ENCODE data around the gene NHSL1. TPM values are rescaled to one million over a fixed set of nuclear protein-coding genes. Genes with fewer than 3 reads are reported as not detected.

NHSL1 gene
- total RNA-seq, 1 donor from 2014 or later = 33.5 TPM

DNA sequence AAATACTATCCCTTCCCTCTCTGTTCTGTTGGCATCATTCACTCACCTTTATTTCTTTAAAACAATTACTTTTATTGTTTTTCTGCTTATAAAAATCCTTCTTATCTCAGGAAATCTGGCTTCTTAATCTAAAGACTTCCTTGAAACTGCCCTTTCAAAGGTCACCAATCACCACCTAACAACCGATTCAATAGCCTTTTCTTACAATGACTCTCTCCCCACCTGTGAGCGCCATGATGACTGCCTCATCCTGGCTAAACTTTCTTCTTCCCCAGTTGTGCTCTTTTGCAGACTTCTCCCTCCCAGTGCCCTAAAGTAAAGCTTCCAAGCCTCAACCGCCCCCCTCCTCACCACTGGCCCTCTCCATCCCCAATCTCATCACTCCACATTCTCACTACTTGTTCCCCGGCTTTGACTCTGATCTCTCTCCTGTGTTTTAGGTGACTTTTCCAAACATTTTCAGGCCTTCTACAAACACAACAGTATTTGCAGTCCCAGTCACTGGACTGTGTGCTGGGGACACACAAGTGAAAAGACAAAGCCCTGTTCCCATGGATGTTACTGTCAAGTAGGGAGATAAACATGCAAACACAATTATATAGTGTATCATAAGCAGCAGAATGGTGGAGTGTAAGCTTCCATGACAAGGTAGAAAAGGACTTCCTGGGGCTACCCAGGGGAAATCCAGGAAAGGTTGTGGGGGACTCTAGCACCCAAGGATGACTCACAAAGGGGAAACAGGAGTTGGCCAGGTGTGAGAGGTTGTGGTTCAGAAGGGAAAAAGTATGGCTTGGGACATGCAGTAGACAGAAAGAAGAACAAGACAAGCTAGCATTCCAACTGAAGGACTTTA is 12.8 kb downstream of the NHSL1 start:
- Histone ChIP-seq H3K9me3 (ENCODE audit: insufficient read depth, low read depth, low read length) (no peaks in the 10 kb centered on the region), H4K20me1 (ENCODE audit: insufficient read depth, low read length) (peaks cover 9% of the 10 kb centered on the region), H2AFZ (ENCODE audit: low read depth, low read length) (no peak overlapping the region), H3K4me3 (ENCODE audit: insufficient read depth, low read depth, low read length) (no peak overlapping the region), H3K4me2 (ENCODE audit: low read length) (no peak overlapping the region), H3K9ac (ENCODE audit: low read length) (no peak overlapping the region), H3K79me2 (ENCODE audit: insufficient read depth, low read length) (peaks cover 47% of the 10 kb centered on the region), H3K4me1 (ENCODE audit: insufficient read depth, low read length) (no peaks in the 10 kb centered on the region), H3K27ac (ENCODE audit: low read depth, low read length) (no peak overlapping the region), H3K36me3 (ENCODE audit: insufficient read depth, low read length) (no peaks in the 10 kb centered on the region), H3K27me3 (ENCODE audit: insufficient read depth, low read length) (no peaks in the 10 kb centered on the region)
- H3K36me3 Mint-ChIP-seq (ENCODE audit: low read depth, unreplicated experiment) = peaks cover 10% of the 10 kb centered on the region
- H3K4me1 Mint-ChIP-seq (ENCODE audit: low read depth, unreplicated experiment) = peaks cover 30% of the 10 kb centered on the region
- H3K9me3 Mint-ChIP-seq (ENCODE audit: unreplicated experiment) = no peaks in the 10 kb centered on the region
- no peak overlapping the region for H3K27ac Mint-ChIP-seq (ENCODE audit: unreplicated experiment)
- H3K4me3 Mint-ChIP-seq (ENCODE audit: unreplicated experiment) = no peak overlapping the region
- no peaks in the 10 kb centered on the region for H3K27me3 Mint-ChIP-seq (ENCODE audit: low read depth, unreplicated experiment)
- FAIRE-seq (no peak), DNase-seq (ENCODE audit: low read depth) (no peak)
- TF ChIP-seq CTCF (IDR thresholded peaks at IDR 0.05; ENCODE audit: insufficient read depth, low read depth, low read length) (no peak), EZH2 (IDR thresholded peaks at IDR 0.05; ENCODE audit: insufficient read depth, low read length) (no peak)

DNA sequence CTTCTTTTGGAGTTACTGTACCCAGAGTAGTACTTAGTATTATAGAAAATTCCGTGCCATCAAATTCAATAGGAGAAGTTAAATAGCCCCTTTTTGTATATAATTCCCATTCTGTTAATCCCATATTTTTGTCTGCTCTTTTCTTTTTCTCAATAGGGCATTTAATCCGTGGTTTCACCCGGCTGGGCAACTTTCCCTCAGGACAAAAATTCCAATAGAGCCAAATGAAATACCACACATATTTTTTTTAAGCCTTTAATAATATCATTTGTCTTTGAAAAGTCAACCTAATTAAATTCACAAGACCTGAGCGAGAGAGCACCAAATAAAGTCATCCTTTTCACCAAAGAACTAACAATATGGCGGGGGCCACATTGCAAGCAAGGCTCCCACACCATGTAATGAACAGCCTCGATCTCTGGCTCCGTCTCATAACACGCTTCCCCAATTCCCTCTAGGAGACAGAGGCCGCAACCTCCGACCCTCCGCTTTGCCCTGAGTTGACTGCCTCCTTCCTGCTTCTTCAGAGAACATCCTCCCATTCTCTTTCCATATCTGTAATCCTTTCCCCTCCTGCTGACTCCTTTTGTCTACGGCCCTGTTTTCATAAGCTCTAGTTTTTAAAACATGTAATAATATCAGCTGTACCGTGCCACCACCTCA is 13.6 kb downstream of the NHSL1 start:
- H3K4me3 Mint-ChIP-seq (ENCODE audit: unreplicated experiment) = peak overlapping the region; percentile 15
- no peak overlapping the region for H3K27ac ChIP-seq (ENCODE audit: low read depth, low read length)
- peaks cover 9% of the 10 kb centered on the region for H4K20me1 ChIP-seq (ENCODE audit: insufficient read depth, low read length)
- H3K27me3 Mint-ChIP-seq (ENCODE audit: low read depth, unreplicated experiment) = no peaks in the 10 kb centered on the region
- TF ChIP-seq CTCF (IDR thresholded peaks at IDR 0.05; ENCODE audit: insufficient read depth, low read depth, low read length) (no peak), EZH2 (IDR thresholded peaks at IDR 0.05; ENCODE audit: insufficient read depth, low read length) (no peak)
- H3K4me3 ChIP-seq (ENCODE audit: insufficient read depth, low read depth, low read length) = peak overlapping the region; percentile 30
- H2AFZ ChIP-seq (ENCODE audit: low read depth, low read length) = no peak overlapping the region
- peak overlapping the region; percentile 51 for H3K9ac ChIP-seq (ENCODE audit: low read length)
- H3K4me2 ChIP-seq (ENCODE audit: low read length) = peak overlapping the region; percentile 80
- H3K27me3 ChIP-seq (ENCODE audit: insufficient read depth, low read length) = no peaks in the 10 kb centered on the region
- H3K9me3 ChIP-seq (ENCODE audit: insufficient read depth, low read depth, low read length) = no peaks in the 10 kb centered on the region
- FAIRE-seq = no peak
- H3K4me1 Mint-ChIP-seq (ENCODE audit: low read depth, unreplicated experiment) = peaks cover 23% of the 10 kb centered on the region
- H3K4me1 ChIP-seq (ENCODE audit: insufficient read depth, low read length) = no peaks in the 10 kb centered on the region
- H3K27ac Mint-ChIP-seq (ENCODE audit: unreplicated experiment) = no peak overlapping the region
- DNase-seq (ENCODE audit: low read depth) = no peak
- peaks cover 41% of the 10 kb centered on the region for H3K79me2 ChIP-seq (ENCODE audit: insufficient read depth, low read length)
- H3K9me3 Mint-ChIP-seq (ENCODE audit: unreplicated experiment) = no peaks in the 10 kb centered on the region
- no peaks in the 10 kb centered on the region for H3K36me3 ChIP-seq (ENCODE audit: insufficient read depth, low read length)
- H3K36me3 Mint-ChIP-seq (ENCODE audit: low read depth, unreplicated experiment) = peaks cover 10% of the 10 kb centered on the region

Data from astrocyte (in vitro differentiated cells and primary cell).